Ascending aorta (tissue), 2 donors: ENCODE measurements around the gene TTC8. TPM values are rescaled to one million over a fixed set of nuclear protein-coding genes. Genes with fewer than 3 reads are reported as not detected.

Experiments
- DNase-seq, 2 donors: peaks; one replicate each; pipeline ENCODE4 v3.0.0-alpha.2; 2019; ENCODE audit warnings: low spot score in 2 of 2
- H3K27ac ChIP-seq, 2 donors: fragments of 200-600 bp; sonication (generic); one replicate each; pipeline ENCODE4 v1.5.1; 2016 to 2017; ENCODE audit warnings: mild to moderate bottlenecking in 1 of 2
- H3K27me3 ChIP-seq: fragments of 200-600 bp; sonication (generic); one replicate; pipeline ENCODE4 v1.5.1; 2017
- H3K36me3 ChIP-seq, 2 donors: fragments of 200-600 bp; sonication (generic); one replicate each; pipeline ENCODE4 v1.5.1; 2016
- H3K4me1 ChIP-seq, 2 donors: fragments of 200-600 bp; sonication (generic); one replicate each; pipeline ENCODE4 v1.5.1; 2016 to 2017; ENCODE audit warnings: mild to moderate bottlenecking in 1 of 2
- H3K4me3 ChIP-seq, 2 donors: fragments of 200-600 bp; sonication (generic); one replicate each; pipeline ENCODE4 v1.5.1; 2016 to 2017; ENCODE audit warnings: mild to moderate bottlenecking in 1 of 2
- H3K9me3 ChIP-seq, 2 donors: fragments of 200-600 bp; sonication (generic); one replicate each; pipeline ENCODE4 v1.5.1; 2016
- intact Hi-C: fragments of 100-400 bp; cut with DNase I; formaldehyde crosslinking; loops from one replicate; pipeline ENCODE4 v1.15.1; 2023
- total RNA-seq: library from RNA; depleted of rRNA; stranded (reverse); fragments of >200 nt; gene quantifications from one replicate; pipeline ENCODE4 v1.1.0, GENCODE V29; 2016
- TF ChIP-seq, protein P1 (sequence below), 3 experiments: fragments of 200-600 bp in 2 of 3; fragments of 450-650 bp in 1 of 3; sonication (generic) in 2 of 3; IDR thresholded peaks; one replicate each; pipeline ENCODE4 v1.5.1; 2016 to 2019; ENCODE audit warnings: antibody characterized with exemption in 3 of 3, mild to moderate bottlenecking in 1 of 3, moderate library complexity in 1 of 3

The TTC8 gene
- total RNA-seq, 1 donor from 2014 or later, result 24.4 TPM

DNA sequence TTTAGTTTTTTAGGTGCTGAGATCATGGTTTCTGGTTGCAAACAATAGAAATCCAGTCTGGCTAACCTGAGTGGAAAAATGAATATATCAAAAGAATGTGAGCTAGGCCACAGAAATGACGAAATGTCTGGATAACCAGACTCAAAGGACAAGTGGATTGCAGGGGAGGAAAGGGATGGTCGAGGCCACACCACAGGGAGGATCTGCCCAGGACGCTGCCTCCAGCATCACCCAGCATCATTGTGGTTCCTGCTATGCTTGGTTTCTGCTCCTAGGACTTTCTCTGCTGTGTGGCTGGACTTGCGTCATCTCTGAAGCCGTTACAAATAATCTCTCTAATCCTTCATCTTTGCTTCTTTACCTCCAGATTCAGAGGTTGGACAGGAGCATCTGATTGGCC lies 80.4 kb downstream of the TTC8 start:
- intact Hi-C loops, result no loop called here
- Histone ChIP-seq H3K27ac (no peak overlapping the region), H3K4me3 (no peak overlapping the region), H3K9me3 (no peaks in the 10 kb centered on the region), H3K27me3 (no peaks in the 10 kb centered on the region), H3K4me1 (no peaks in the 10 kb centered on the region), H3K36me3 (no peaks in the 10 kb centered on the region)
- TF ChIP-seq, protein P1, sequence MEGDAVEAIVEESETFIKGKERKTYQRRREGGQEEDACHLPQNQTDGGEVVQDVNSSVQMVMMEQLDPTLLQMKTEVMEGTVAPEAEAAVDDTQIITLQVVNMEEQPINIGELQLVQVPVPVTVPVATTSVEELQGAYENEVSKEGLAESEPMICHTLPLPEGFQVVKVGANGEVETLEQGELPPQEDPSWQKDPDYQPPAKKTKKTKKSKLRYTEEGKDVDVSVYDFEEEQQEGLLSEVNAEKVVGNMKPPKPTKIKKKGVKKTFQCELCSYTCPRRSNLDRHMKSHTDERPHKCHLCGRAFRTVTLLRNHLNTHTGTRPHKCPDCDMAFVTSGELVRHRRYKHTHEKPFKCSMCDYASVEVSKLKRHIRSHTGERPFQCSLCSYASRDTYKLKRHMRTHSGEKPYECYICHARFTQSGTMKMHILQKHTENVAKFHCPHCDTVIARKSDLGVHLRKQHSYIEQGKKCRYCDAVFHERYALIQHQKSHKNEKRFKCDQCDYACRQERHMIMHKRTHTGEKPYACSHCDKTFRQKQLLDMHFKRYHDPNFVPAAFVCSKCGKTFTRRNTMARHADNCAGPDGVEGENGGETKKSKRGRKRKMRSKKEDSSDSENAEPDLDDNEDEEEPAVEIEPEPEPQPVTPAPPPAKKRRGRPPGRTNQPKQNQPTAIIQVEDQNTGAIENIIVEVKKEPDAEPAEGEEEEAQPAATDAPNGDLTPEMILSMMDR (IDR thresholded peaks at IDR 0.05), result no peak
- DNase-seq, result no peak

- H3K27ac ChIP-seq, result no peak overlapping the region
- intact Hi-C loops, result no loop called here
- H3K36me3 ChIP-seq, result no peaks in the 10 kb centered on the region
- H3K4me1 ChIP-seq, result no peaks in the 10 kb centered on the region
- no peak overlapping the region for H3K4me3 ChIP-seq
- no peaks in the 10 kb centered on the region for H3K27me3 ChIP-seq
- TF ChIP-seq, protein P1 (IDR thresholded peaks at IDR 0.05), result no peak
- H3K9me3 ChIP-seq, result no peaks in the 10 kb centered on the region
- no peak for DNase-seq
These were observed 83.8 kb downstream of the TTC8 start for GRCh38 chr14:88908216-88908615.

- Histone ChIP-seq H3K27ac (no peak overlapping the region), H3K27me3 (no peaks in the 10 kb centered on the region), H3K4me1 (no peaks in the 10 kb centered on the region), H3K36me3 (no peaks in the 10 kb centered on the region), H3K4me3 (no peak overlapping the region), H3K9me3 (no peaks in the 10 kb centered on the region)
- no peak for DNase-seq
- intact Hi-C loops, result no loop called here
- TF ChIP-seq, protein P1 (IDR thresholded peaks at IDR 0.05), result no peak
These were observed 85.9 kb downstream of the TTC8 start for GRCh38 chr14:88910386-88910785.

DNA sequence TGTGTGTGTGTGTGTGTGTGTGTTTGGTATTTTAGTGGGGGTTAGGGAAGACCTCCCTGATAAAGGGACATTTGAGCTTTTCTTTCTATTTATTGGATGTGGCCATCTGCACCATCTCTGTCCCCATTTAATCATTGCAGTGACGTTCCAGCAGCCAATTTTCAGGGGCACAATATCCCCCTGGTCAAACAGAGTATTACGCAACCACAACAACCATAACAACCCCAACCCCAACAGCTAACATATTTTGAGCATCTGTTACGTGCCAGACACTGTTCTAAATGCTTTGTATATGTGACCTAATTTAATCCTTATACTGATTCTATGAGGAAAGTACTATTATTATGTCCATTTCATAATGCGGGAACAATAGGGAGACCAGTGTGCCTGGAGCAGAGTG lies 87.4 kb downstream of the TTC8 start:
- H3K27me3 ChIP-seq, result no peaks in the 10 kb centered on the region
- H3K9me3 ChIP-seq, result peaks cover 0 to 4% of the 10 kb centered on the region in 2 donors
- DNase-seq, result no peak
- no peak overlapping the region for H3K27ac ChIP-seq
- intact Hi-C loops, result no loop called here
- no peaks in the 10 kb centered on the region for H3K4me1 ChIP-seq
- H3K4me3 ChIP-seq, result no peak overlapping the region
- H3K36me3 ChIP-seq, result no peaks in the 10 kb centered on the region
- TF ChIP-seq, protein P1 (IDR thresholded peaks at IDR 0.05), result no peak

GRCh38 chr14:88914956-88915355 lies 90.5 kb downstream of the TTC8 start:
- no peaks in the 10 kb centered on the region for H3K36me3 ChIP-seq
- H3K9me3 ChIP-seq, result peaks cover 0 to 4% of the 10 kb centered on the region in 2 donors
- no peaks in the 10 kb centered on the region for H3K4me1 ChIP-seq
- TF ChIP-seq, protein P1 (IDR thresholded peaks at IDR 0.05), result no peak
- no peak for DNase-seq
- intact Hi-C loops, result no loop called here
- no peaks in the 10 kb centered on the region for H3K27me3 ChIP-seq
- H3K4me3 ChIP-seq, result no peak overlapping the region
- no peak overlapping the region for H3K27ac ChIP-seq

DNA sequence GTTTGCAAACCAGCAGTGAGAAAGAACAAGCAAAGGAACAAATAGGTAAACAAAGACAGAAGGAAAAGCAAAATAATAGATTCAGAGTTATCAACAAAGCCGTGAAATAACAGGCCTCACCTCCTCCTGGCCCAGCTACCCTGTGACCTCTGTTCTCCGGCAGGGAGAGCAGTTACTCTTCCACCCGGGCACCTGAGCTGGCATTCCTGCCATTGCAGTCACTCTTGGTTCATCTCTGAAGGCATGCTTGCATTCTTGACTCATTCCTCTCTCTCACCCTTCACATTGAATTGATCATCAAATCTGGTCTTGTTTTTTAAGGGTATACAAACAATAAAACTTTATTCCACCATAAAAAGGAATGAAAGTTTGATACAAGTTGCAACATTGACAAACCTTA lies 95.1 kb downstream of the TTC8 start:
- H3K4me1 ChIP-seq, result no peaks in the 10 kb centered on the region
- no peak overlapping the region for H3K4me3 ChIP-seq
- H3K36me3 ChIP-seq, result no peaks in the 10 kb centered on the region
- intact Hi-C loops, result no loop called here
- no peak for DNase-seq
- H3K9me3 ChIP-seq, result peaks cover 0 to 4% of the 10 kb centered on the region in 2 donors
- no peak overlapping the region for H3K27ac ChIP-seq
- H3K27me3 ChIP-seq, result no peaks in the 10 kb centered on the region
- TF ChIP-seq, protein P1 (IDR thresholded peaks at IDR 0.05), result no peak
